Omental fat pad (tissue), 4 donors: ENCODE results near the gene PACRG. TPM values are rescaled to one million over a fixed set of nuclear protein-coding genes. Genes with fewer than 3 reads are reported as not detected.

Experiments used
- ATAC-seq: fragments of 150-250 bp; one replicate; pipeline ENCODE4 v1.9.1; 2016; ENCODE audit warnings: mild to moderate bottlenecking, moderate library complexity; ENCODE audit not compliant: low FRiP score
- DNase-seq: peaks from one replicate; pipeline ENCODE4 v3.0.0-alpha.2; 2019; ENCODE audit warnings: low spot score
- total RNA-seq, 4 donors: library from RNA; depleted of rRNA; stranded (reverse); fragments of >200 nt; gene quantifications; one replicate each; pipeline ENCODE4 v1.1.0, GENCODE V29; 2016
- TF ChIP-seq, protein P1 (sequence below), 3 donors: fragments of 450-650 bp; IDR thresholded peaks; one replicate each; pipeline ENCODE4 v1.5.1; 2016 to 2017; ENCODE audit warnings: antibody characterized with exemption in 3 of 3, mild to moderate bottlenecking in 3 of 3, moderate library complexity in 2 of 3

Gene PACRG
- total RNA-seq, 4 donors from 2014 or later = 0.48 to 2.5 (median 1.3) TPM; not detected in 1

GRCh38 chr6:163121270-163121669 lies 393.5 kb downstream of the PACRG start:
- ATAC-seq = no peak
- no peak for DNase-seq
- TF ChIP-seq, protein P1, sequence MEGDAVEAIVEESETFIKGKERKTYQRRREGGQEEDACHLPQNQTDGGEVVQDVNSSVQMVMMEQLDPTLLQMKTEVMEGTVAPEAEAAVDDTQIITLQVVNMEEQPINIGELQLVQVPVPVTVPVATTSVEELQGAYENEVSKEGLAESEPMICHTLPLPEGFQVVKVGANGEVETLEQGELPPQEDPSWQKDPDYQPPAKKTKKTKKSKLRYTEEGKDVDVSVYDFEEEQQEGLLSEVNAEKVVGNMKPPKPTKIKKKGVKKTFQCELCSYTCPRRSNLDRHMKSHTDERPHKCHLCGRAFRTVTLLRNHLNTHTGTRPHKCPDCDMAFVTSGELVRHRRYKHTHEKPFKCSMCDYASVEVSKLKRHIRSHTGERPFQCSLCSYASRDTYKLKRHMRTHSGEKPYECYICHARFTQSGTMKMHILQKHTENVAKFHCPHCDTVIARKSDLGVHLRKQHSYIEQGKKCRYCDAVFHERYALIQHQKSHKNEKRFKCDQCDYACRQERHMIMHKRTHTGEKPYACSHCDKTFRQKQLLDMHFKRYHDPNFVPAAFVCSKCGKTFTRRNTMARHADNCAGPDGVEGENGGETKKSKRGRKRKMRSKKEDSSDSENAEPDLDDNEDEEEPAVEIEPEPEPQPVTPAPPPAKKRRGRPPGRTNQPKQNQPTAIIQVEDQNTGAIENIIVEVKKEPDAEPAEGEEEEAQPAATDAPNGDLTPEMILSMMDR (IDR thresholded peaks at IDR 0.05) = no peak

GRCh38 chr6:163122365-163122764 lies 394.6 kb downstream of the PACRG start:
- ATAC-seq (no peak), DNase-seq (no peak)
- TF ChIP-seq, protein P1 (IDR thresholded peaks at IDR 0.05) = no peak

GRCh38 chr6:163123098-163123497 lies 395.3 kb downstream of the PACRG start:
- no peak for ATAC-seq
- DNase-seq = no peak
- TF ChIP-seq, protein P1 (IDR thresholded peaks at IDR 0.05) = no peak

- no peak for ATAC-seq
- TF ChIP-seq, protein P1 (IDR thresholded peaks at IDR 0.05) = no peak
- no peak for DNase-seq
Measured at GRCh38 chr6:163126741-163127140, 399.0 kb downstream of the PACRG start.

GRCh38 chr6:163127587-163127986 lies 399.8 kb downstream of the PACRG start:
- ATAC-seq (no peak), DNase-seq (no peak)
- TF ChIP-seq, protein P1 (IDR thresholded peaks at IDR 0.05) = no peak

DNA sequence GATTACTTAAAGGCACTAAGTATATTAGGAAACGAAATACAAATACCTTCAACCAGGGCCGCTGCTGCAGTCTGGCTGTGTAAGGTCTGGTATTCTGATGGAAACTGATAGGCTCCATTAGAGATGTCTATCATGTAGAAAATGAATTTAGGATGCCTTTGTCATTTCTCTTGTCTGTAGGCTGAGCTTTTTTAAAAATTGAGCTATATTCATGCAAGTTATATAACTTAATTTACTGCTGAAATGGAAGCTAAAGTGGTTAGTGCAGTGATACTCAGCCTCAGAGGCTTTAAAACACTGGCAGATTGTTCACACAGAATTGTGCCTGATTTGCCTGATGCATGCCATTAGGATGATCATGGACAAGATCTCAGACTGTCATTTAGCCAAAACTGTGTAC lies 400.6 kb downstream of the PACRG start:
- no peak for DNase-seq
- no peak for ATAC-seq
- TF ChIP-seq, protein P1 (IDR thresholded peaks at IDR 0.05) = no peak

DNA sequence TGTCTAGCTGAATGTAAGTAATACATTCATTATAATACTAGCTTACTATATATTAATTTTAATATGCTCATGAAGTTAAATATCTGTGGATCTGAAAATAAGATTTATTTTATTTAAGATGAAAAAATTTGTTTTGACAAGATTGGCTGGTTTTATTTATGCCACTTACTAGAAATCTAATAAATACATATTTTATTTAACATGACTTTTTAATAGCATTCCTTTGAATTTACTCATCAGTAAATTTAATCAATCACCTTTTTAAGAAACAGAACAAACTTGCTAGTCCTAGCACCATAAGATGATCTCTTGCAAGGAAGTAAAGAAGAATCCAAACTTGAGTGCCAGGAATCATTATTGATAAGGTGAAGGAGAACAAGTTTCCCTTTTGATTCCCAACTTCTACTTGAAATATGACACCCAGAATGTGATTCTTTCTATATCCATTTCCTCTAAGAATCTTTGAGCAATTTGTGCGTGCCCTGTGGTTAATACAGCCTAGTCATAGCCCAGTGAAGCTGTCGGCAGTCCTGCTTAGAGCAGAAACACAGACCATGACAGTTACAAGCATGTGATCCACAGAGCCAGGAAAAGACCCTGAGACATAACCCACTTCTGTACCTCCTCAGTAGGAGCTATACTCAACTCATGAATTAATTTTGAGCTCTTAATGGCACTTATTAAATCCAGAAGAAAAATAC lies 404.4 kb downstream of the PACRG start:
- no peak for ATAC-seq

More for the DNA sequence above, 404.4 kb downstream of the PACRG start:
- TF ChIP-seq, protein P1 (IDR thresholded peaks at IDR 0.05) = no peak
- no peak for DNase-seq
